Left lung (tissue), 10 donors: ENCODE results near the gene ZBTB46. TPM values are rescaled to one million over a fixed set of nuclear protein-coding genes. Genes with fewer than 3 reads are reported as not detected.

ENCODE experiments used
- ATAC-seq: fragments of 200-7000 bp; cut with Tn5 transposase; one replicate; pipeline ENCODE4 v1.9.1; 2020; ENCODE audit warnings: moderate library complexity
- DNase-seq, 4 donors: peaks; one replicate each; pipeline ENCODE4 v3.0.0-alpha.2; 2013 to 2020
- H3K27ac ChIP-seq, 2 donors: fragments of 200-600 bp; sonication (generic) in 1 of 2; one replicate each; pipeline versions ENCODE4 v1.5.0 to v1.8.0; 2020 to 2021
- H3K27me3 ChIP-seq, 2 donors: fragments of 200-600 bp; sonication (generic) in 1 of 2; one replicate each; pipeline versions ENCODE4 v1.5.0 to v1.8.0; 2020 to 2021
- H3K36me3 ChIP-seq, 2 donors: fragments of 200-600 bp; sonication (generic) in 1 of 2; one replicate each; pipeline versions ENCODE4 v1.5.0 to v1.8.0; 2020 to 2021
- H3K4me1 ChIP-seq, 2 donors: fragments of 200-600 bp; one replicate each; pipeline ENCODE4 v1.8.0; 2021
- H3K4me3 ChIP-seq, 2 donors: fragments of 200-600 bp; sonication (generic) in 1 of 2; one replicate each; pipeline versions ENCODE4 v1.5.0 to v1.8.0; 2020 to 2021; ENCODE audit warnings: mild to moderate bottlenecking in 1 of 2
- H3K9me3 ChIP-seq, 2 donors: fragments of 200-600 bp; sonication (generic) in 1 of 2; one replicate each; pipeline versions ENCODE4 v1.5.0 to v1.8.0; 2020 to 2021
- intact Hi-C, 2 donors: fragments of 100-400 bp; cut with DNase I; formaldehyde crosslinking; loops; one replicate each; pipeline versions ENCODE4 v1.11.2 to v1.14.2; 2022
- polyA plus RNA-seq, 6 donors: library from polyadenylated mRNA; unstranded; fragments of 120-200 nt; gene quantifications; one replicate each; pipeline ENCODE4 v1.2.1, GENCODE V29; 2013; ENCODE audit not compliant: insufficient read length in 6 of 6
- total RNA-seq, 2 donors: library from RNA; stranded (reverse); fragmentation: NEBNext Ultra II Directional; extraction: Animal tissue kit (Norgen Biotek cat#: 25700); gene quantifications; one replicate each; pipeline ENCODE4 v1.2.1, GENCODE V29; 2021
- TF ChIP-seq, protein P1 (sequence below), 2 donors: fragments of 200-600 bp; sonication (generic) in 1 of 2; IDR thresholded peaks; one replicate each; pipeline versions ENCODE4 v1.5.0 to v1.8.0; 2021; ENCODE audit warnings: antibody characterized with exemption in 2 of 2
- donor health status: DM: no; HTN: yes; CAD: no.
- donor health status: DM: no; HTN: no; CAD: no.

ZBTB46 gene
- total and polyA plus RNA-seq, 8 donors = 9.2 to 16.3 (median 11.7) TPM

DNA sequence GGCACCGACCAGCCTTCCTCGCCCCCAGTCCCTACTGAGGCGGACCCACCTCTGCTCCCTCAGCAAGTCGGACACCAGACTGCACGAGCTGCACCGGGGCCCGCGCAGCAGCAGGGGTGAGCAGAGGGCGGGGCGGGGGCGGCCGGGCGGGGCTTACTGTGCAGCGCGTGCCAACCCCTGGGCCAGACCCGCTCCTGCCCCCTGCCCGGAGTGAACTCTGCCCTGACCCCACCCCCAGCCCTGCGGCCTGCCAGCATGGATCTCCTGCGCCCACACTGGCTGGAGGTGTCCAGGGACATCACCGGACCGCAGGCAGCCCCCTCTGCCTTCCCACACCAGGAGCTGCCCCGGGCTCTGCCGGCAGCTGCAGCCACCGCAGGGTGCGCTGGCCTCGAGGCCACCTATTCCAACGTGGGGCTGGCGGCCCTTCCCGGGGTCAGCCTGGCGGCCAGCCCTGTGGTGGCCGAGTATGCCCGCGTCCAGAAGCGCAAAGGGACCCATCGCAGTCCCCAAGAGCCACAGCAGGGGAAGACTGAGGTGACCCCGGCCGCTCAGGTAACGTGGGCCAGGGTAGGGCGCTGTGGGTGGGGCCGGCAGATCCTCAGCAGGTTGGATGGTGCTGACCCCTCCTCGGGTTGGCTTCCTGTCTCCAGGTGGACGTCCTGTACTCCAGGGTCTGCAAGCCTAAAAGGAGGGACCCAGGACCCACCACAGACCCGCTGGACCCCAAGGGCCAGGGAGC lies 92.9 kb downstream of the ZBTB46 start:
- Histone ChIP-seq H3K9me3 (no peaks in the 10 kb centered on the region), H3K27me3 (peaks cover 0 to 26% of the 10 kb centered on the region in 2 donors), H3K36me3 (peaks cover 0 to 60% of the 10 kb centered on the region in 2 donors), H3K4me3 (peak overlapping the region in 1 of 2 donors; percentile 43), H3K4me1 (peaks cover 31 to 48% of the 10 kb centered on the region in 2 donors), H3K27ac (peak overlapping the region in 1 of 2 donors; percentile 41)
- TF ChIP-seq, protein P1, sequence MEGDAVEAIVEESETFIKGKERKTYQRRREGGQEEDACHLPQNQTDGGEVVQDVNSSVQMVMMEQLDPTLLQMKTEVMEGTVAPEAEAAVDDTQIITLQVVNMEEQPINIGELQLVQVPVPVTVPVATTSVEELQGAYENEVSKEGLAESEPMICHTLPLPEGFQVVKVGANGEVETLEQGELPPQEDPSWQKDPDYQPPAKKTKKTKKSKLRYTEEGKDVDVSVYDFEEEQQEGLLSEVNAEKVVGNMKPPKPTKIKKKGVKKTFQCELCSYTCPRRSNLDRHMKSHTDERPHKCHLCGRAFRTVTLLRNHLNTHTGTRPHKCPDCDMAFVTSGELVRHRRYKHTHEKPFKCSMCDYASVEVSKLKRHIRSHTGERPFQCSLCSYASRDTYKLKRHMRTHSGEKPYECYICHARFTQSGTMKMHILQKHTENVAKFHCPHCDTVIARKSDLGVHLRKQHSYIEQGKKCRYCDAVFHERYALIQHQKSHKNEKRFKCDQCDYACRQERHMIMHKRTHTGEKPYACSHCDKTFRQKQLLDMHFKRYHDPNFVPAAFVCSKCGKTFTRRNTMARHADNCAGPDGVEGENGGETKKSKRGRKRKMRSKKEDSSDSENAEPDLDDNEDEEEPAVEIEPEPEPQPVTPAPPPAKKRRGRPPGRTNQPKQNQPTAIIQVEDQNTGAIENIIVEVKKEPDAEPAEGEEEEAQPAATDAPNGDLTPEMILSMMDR (IDR thresholded peaks at IDR 0.05) = no peak
- intact Hi-C loops = no loop called here
- ATAC-seq = no peak
- peak in 1 of 4 donors; percentile 76 for DNase-seq

DNA sequence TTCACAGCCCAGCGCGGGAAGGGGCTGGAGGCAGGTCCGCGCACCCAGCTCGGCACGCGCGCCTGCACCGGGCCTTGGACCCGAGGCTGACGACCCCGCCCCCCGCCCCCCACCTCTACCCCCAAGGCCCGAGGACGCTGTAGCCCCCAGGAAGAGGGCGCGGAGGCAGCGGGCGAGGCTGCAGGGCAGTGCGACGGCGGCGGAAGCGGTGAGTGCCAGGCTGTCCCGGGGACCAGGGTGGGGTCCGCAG lies 93.4 kb downstream of the ZBTB46 start:
- H3K27me3 ChIP-seq = peaks cover 0 to 26% of the 10 kb centered on the region in 2 donors
- H3K36me3 ChIP-seq = peaks cover 0 to 57% of the 10 kb centered on the region in 2 donors
- H3K9me3 ChIP-seq = no peaks in the 10 kb centered on the region
- H3K27ac ChIP-seq = peak overlapping the region in 1 of 2 donors; percentile 41
- H3K4me1 ChIP-seq = peaks cover 31 to 48% of the 10 kb centered on the region in 2 donors
- DNase-seq = no peak
- TF ChIP-seq, protein P1 (IDR thresholded peaks at IDR 0.05) = no peak
- intact Hi-C loops = no loop called here
- ATAC-seq = no peak
- H3K4me3 ChIP-seq = peak overlapping the region in 1 of 2 donors; percentile 43

DNA sequence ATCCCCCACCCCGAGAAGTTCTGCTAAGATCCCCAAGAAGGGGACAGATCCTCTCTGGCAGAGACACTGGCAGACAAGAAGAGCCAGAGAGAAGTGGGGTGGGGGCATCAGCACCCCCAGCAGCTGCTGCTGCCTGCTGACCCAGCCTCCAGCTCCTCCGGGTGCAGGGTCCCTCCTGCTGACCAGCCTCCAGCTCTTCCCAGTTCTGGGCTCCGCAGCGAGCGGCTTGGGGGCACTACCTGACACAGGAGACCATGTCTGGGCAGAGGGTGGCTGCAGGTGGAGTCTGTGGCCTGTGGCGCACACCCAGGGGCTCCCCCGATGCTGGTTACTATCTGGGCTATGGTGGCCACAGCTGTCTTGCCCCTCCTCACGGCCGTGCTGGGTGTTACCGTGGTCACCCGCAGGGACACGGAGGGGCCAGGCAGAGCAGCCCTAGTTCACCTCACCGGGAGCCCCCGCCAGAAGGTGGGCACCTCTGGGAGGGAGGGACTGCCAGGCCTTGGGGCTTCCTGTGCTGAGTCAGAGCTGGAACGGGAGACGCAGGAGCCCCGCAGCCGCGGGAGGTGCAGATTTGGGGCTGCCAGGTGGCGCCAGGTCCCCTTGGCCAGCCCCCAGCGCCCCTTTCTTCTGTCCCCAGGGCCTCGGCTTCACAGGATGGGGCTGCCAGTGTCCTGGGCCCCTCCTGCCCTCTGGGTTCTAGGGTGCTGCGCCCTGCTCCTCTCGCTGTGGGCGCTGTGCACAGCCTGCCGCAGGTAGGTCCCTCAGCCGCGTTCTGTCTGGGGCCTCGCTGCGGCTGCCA lies 94.0 kb downstream of the ZBTB46 start:
- DNase-seq (peak in 1 of 4 donors; percentile 80), ATAC-seq (no peak)
- Histone ChIP-seq H3K4me1 (peaks cover 31 to 46% of the 10 kb centered on the region in 2 donors), H3K9me3 (no peaks in the 10 kb centered on the region), H3K27me3 (peaks cover 0 to 26% of the 10 kb centered on the region in 2 donors), H3K4me3 (peak overlapping the region in 1 of 2 donors; percentile 43), H3K27ac (peak overlapping the region in 1 of 2 donors; percentile 41), H3K36me3 (peaks cover 0 to 51% of the 10 kb centered on the region in 2 donors)
- TF ChIP-seq, protein P1 (IDR thresholded peaks at IDR 0.05) = no peak
- intact Hi-C loops = no loop called here

DNA sequence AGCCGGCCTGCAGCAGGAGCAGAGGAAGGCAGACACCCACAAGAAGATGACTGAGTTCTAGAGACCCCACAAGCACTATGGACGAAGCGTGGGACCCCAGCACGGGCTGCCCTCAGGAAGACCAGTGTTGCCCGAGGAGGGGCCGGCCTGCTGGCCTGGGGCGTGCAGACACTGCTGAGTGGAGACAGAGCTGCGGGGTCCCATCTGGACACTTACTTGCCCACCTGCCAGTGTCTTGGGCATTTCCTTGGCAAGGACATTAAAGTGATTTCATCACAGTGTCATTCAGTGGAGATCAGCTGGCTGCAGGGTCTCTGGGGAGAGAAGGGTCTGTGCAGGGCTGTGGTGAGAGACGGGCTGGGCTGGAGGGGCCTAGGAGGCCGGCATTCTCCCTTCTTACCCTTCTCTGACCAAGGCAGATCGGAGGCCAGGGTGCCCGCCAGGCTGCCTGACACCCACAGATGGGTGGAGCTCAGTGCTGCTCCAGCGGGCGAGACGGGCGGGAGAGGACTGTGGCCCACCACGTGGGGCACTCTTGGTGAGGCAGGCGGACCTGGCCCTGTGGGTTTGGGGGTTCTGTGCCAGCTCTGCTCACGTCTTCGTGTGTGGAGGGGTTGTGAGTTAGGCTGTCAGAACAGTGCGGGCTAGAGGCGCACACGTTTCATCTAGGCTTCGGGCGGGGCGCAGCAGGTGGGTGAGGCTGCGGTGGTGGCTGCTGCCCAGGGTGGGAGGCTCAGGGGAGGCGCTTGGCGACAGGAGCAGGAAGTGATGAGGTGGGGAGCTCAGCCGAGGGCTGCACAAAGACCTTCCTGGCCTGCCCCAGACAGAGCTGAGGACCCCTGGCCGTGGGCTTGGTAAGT lies 95.0 kb downstream of the ZBTB46 start, which contains the start of gene LIME1:
Gene LIME1 (plus strand): TSS at position 806 of the 860 bp plus-strand sequence. CDS start 886 bp downstream, outside the sequence.
- DNase-seq (peak in 1 of 4 donors; percentile 81), ATAC-seq (no peak)
- H3K4me1 ChIP-seq = peaks cover 23 to 36% of the 10 kb centered on the region in 2 donors
- peaks cover 0 to 26% of the 10 kb centered on the region in 2 donors for H3K27me3 ChIP-seq
- H3K9me3 ChIP-seq = no peaks in the 10 kb centered on the region
- TF ChIP-seq, protein P1 (IDR thresholded peaks at IDR 0.05) = no peak
- H3K36me3 ChIP-seq = peaks cover 0 to 43% of the 10 kb centered on the region in 2 donors
- H3K4me3 ChIP-seq = peak within 1 kb of the TSS in 1 of 2 donors; percentile 43
- H3K27ac ChIP-seq = peak within 1 kb of the TSS in 1 of 2 donors; percentile 41
- intact Hi-C loops = no loop called here
